ENCODE measurements around the gene MAMLD1.
"Not testable (repeated sequence)": the region's sequence is repeated elsewhere in the genome, so short reads cannot be mapped to it uniquely, and the experiment has no call there.

Gene MAMLD1

GRCh38 chrX:150362599-150363481, at the start of gene MAMLD1:
Gene MAMLD1, plus strand, starts transcription at chrX:150363317. Its CDS starts 82,200 bp downstream, at chrX:150445517.
- DNase-seq (ENCODE audit: low read depth, low spot score): no peak

- DNase-seq (ENCODE audit: low read depth, low spot score): no peak
These were observed 49.6 kb upstream of the MAMLD1 start for GRCh38 chrX:150313514-150313913.

GRCh38 chrX:150314186-150314585, 48.9 kb upstream of the MAMLD1 start:
- no peak for DNase-seq (ENCODE audit: low read depth, low spot score)

- no peak for DNase-seq (ENCODE audit: low read depth, low spot score)
These were observed 46.6 kb upstream of the MAMLD1 start for GRCh38 chrX:150316564-150316963.

GRCh38 chrX:150323020-150323419, 40.1 kb upstream of the MAMLD1 start:
- DNase-seq (ENCODE audit: low read depth, low spot score): no peak

- DNase-seq (ENCODE audit: low read depth, low spot score): no peak
These were observed 38.9 kb upstream of the MAMLD1 start for GRCh38 chrX:150324035-150324728.

GRCh38 chrX:150324919-150325318, 38.2 kb upstream of the MAMLD1 start:
- DNase-seq (ENCODE audit: low read depth, low spot score): no peak

- no peak for DNase-seq (ENCODE audit: low read depth, low spot score)
These were observed 36.4 kb upstream of the MAMLD1 start for GRCh38 chrX:150326541-150327247.

GRCh38 chrX:150329282-150329681, 33.8 kb upstream of the MAMLD1 start:
- DNase-seq (ENCODE audit: low read depth, low spot score): no peak

- no peak for DNase-seq (ENCODE audit: low read depth, low spot score)
These were observed 33.2 kb upstream of the MAMLD1 start for GRCh38 chrX:150329868-150330267.

- no peak for DNase-seq (ENCODE audit: low read depth, low spot score)
These were observed 31.1 kb upstream of the MAMLD1 start for GRCh38 chrX:150332023-150332422.

GRCh38 chrX:150334100-150334499, 29.0 kb upstream of the MAMLD1 start:
- no peak for DNase-seq (ENCODE audit: low read depth, low spot score)

- no peak for DNase-seq (ENCODE audit: low read depth, low spot score)
These were observed 28.1 kb upstream of the MAMLD1 start for GRCh38 chrX:150334981-150335380.

GRCh38 chrX:150337026-150337425, 26.1 kb upstream of the MAMLD1 start:
- DNase-seq (ENCODE audit: low read depth, low spot score): no peak

GRCh38 chrX:150337536-150337935, 25.6 kb upstream of the MAMLD1 start:
- DNase-seq (ENCODE audit: low read depth, low spot score): no peak

GRCh38 chrX:150338615-150339014, 24.5 kb upstream of the MAMLD1 start:
- no peak for DNase-seq (ENCODE audit: low read depth, low spot score)

- no peak for DNase-seq (ENCODE audit: low read depth, low spot score)
These were observed 23.4 kb upstream of the MAMLD1 start for GRCh38 chrX:150339736-150340135.

- DNase-seq (ENCODE audit: low read depth, low spot score): not testable (repeated sequence)
These were observed 22.8 kb upstream of the MAMLD1 start for GRCh38 chrX:150340326-150340725.

- DNase-seq (ENCODE audit: low read depth, low spot score): no peak
These were observed 15.6 kb upstream of the MAMLD1 start for GRCh38 chrX:150347471-150347870.

GRCh38 chrX:150348365-150348764, 14.8 kb upstream of the MAMLD1 start:
- peak; percentile 47 for DNase-seq (ENCODE audit: low read depth, low spot score)

GRCh38 chrX:150352114-150352513, 11.0 kb upstream of the MAMLD1 start:
- DNase-seq (ENCODE audit: low read depth, low spot score): no peak

GRCh38 chrX:150352581-150352980, 10.5 kb upstream of the MAMLD1 start:
- no peak for DNase-seq (ENCODE audit: low read depth, low spot score)
